Activated CD4-positive, alpha-beta T cell treated with anti-CD3 and anti-CD28 coated beads, Interleukin-2, Interleukin-6, amounts not matched to agents 100 ng/mL and 50 ng/mL, durations not matched to agents 16 hours and 8 hours (primary cell): ENCODE measurements around the gene PBX1.

Experiments used
- DNase-seq: peaks from one replicate; pipeline ENCODE4 v3.0.0-alpha.2; 2020

PBX1 gene

DNA sequence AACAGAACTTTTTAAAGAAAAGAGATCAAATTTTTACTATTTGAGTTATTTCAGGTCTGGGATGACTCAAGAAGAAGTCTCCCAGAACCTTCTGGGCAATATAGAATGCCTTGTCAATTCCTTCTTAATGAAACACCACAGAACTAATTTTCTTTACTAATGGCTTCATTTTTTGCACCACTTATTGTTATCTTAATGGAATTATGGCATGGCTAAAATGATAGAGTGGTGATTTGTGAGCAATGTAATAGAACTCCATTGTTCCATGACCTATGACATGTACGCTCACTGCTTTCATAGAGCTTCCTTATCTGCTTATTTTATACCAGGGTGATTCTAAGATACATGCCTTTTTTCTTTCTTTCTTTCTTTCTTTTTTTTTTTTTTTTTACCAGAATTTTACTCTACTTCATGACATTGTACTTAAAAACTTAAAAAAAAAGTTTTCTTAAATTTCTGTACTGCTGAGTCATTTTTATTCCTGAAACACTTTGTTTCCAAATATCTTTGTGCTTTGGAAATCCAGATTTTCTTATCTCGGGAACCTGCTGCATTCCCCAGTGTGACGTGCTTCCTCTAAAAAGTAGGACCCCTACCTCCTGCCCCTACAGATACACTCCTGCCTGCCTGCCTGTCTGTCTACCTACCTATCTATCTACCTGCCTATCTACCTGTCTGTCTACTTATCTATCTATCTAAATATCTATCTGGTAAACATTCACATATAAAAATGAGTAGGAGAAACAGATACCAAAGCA lies 284.9 kb downstream of the PBX1 start:
- no peak for DNase-seq

DNA sequence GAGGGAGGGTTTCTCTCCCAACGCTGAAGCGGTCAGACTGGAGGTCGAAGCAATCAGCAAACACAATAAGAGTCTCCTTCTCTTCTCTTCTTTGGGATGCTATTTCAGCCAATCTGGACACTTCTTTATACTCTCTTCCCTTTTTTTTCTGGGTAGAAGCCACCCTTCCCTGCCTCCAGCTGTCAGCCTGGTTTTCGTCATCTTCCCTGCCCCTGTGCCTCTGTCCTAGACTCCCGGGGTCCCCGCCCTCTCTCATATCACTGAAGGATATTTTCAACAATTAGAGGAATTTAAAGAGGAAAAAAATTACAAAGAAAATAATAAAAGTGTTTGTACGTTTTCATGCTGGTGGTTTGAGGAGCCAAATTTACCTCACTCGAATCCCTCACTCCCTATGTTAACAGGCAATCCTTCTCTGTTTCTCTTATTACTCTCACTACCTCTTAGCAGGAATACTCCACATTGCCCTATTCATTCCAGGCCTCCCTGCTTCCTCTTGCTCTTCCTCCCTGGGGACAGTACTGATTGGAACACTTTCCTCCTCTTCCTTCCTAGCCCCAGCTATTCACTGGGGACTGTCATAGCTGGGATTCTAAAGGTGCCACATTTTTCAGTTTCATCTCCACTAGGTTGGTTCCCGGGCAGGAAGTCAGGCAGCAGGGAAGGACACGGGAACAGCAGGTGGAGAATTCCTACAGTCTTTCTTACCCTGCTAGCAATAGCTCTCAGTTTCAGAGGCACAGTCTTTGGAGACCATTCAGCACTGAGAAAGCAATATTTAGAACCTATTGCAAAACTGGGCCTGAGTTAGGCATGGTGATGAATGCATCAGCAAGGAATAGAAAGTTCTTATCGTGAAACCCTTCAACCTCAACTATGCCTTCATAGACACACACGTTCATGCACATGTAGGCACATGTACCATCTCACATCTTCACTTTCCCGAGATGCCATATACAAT lies 288.0 kb downstream of the PBX1 start:
- no peak for DNase-seq

DNA sequence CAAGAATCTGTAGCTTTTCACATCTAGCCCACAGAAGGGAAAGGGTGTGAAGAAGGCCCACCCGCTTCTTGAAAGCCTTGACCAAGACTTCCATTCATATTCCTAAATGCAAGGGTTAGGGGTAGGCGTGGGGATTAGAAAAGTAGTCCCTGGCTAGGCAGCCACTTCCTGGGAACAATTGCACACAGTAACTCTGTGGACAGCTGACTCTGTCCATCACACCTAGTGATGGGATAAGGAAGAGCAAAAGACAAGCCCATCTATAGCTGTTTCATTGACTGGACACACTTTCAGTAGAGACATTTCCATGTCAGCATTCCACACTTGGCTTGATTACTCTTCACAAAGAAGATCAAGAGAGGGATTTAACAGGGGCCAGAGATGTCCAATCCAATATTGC lies 294.2 kb downstream of the PBX1 start:
- no peak for DNase-seq

DNA sequence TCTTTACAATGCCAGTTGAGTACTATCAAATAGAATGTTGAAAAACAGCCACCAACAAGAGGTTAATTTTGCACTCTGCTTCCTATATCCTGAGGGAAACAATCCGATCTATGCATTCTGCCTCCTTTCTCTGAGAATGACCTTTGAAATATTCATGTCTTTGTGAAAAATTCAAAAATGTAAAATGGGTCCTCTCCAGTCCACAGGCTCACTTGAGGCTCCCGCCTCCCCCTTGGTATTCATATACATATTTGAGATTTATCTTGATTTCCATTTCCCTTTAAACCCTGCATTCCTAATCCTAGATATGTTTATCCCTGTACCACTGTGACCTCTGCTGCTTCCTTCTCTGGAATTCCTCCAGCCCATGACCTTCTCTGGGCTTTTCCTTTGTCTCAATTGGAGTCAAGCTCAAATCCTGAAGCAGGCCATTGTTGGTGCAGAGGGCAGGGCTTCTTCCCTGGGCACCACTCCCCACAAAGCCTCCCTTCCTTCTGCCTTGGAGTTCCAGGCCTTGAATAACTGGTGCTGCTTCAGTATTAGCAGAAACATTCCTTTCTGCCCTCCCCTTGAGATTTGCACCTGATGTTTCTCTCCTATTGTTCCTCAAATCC lies 296.8 kb downstream of the PBX1 start:
- DNase-seq: no peak

DNA sequence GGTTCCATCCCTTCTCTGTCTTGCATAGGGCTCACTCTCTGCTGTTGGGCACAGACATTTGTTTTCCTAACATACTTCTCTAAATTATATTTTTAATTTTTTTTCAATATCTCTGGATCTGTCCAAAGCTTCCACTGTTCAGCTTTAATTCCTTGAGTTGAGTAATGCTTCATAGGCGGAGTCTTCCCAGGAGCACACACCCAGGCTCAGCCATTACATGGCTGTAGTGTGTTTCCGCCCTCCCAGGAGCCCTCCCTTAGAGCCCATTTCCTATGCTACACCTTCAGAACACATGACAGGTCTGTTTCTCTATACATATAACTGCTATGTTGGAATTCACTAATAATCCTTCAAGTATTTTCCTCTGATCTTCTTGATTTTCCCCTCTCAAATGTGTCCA lies 297.4 kb downstream of the PBX1 start:
- no peak for DNase-seq

DNA sequence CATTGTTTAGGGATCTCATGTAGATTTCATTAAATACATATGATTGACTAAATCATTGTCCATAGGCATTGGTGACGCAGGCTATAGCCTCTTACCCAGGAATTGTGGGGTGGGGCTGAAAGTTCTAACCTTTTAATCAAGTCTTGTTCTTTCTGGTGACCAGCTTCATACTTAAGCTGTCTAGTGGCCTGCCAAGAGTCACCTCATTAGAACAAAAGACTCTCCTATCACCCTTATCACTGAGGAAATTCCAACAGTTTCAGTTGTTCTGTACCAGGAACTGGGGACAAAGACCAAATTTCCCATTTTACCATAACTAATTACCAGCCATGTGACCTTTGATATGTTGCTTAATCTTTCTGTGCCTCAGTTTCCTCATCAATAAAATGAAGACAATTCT lies 298.5 kb downstream of the PBX1 start:
- DNase-seq: no peak

DNA sequence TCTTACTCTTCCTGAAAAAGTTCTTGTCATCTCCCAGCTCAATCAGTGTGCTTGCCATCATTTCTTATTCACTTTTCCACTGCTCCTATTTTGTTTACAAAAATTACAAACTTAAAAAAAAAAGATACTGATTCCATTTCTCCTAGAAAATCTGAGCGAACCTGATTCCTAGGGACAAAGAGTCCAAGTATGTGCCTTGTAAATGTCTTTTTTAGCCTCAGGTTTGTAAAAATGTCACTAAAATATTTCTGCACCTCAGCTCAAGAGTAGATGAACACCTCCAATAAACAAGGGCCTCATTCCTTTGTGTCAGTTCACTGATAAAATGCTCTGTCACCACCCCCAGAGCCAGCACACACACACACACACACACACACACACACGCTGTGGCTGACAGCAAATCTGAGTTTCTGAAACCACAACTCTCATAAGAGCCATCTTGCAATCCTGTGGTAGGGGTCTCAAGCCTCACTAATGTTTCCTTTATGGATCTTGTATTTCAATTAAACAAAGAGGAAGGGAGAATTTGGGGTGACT lies 299.2 kb downstream of the PBX1 start:
- DNase-seq: no peak

DNA sequence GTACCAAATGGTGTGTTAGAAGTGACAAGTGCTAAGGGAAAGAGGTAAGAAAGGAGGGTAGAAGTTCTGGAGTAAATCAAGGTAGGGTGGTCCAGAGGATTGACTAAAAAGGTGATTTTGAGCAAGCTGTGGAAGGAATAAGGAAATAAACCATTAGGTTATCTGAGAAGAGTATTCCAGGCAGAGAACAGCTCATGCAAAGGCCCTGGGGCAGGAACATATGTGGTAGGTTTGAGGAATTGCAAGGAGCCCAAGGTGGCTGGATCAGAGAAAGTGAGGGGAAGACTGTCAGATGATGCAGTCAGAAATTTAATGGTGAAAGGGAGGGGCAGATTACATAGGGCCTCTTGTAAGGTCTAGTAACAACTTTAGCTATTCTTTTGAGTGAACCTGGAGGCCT lies 302.6 kb downstream of the PBX1 start:
- DNase-seq: no peak

DNA sequence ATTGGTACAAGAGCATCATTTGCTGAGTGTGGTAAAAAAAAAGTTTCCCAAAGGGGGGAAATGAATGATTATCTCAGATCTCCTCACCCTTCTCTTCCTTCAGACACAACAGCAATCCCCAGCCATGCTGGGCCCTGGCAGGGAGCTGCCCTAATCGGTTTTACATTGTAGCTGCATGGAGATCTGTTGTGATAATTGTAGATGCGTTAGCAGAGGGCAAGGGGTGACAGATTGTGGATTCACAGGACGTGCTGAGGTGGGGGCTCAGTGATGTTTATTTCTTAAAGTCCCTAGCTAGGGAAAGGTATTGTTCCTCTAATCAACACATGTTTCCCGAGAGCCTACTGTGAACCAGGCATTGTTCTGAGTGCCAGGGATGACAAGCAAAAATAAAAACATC lies 304.1 kb downstream of the PBX1 start:
- DNase-seq: no peak

DNA sequence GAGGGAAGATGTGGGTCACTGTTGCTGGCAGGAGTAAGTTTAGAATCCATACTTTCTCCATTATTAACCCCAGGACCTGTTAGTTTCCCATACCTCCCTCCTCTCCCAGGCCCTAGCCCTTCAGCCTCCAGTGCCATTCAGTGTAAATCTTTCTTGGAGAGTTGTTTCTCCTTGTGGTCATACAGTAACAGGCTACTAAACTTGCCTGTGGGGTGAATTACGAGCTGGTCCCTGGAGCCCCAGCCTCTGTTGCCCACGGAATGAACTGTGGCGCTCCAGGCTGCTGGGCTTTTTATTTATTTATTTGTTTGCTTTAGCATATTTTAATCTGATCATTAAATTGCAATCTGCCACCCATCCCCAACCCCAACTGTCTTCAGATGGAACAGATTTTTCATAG lies 305.2 kb downstream of the PBX1 start:
- no peak for DNase-seq

DNA sequence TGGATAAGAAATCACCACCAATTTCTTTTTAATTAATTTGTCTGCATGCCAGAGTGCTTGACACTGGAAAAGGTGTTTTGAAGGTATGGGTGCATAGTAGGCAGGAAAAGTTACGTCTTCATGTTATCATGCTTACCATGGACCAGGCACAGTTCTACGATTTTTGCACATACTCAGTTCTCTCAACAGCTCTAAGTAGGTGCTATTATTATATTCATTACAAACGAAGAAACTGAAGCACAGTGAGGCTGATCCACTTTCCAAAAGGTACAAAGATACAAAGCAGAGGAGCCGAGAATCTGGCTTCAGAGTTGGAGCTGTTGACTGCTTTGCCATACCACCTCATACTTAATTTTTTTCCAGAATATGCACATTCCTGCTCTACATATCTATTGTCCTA lies 306.4 kb downstream of the PBX1 start:
- no peak for DNase-seq

DNA sequence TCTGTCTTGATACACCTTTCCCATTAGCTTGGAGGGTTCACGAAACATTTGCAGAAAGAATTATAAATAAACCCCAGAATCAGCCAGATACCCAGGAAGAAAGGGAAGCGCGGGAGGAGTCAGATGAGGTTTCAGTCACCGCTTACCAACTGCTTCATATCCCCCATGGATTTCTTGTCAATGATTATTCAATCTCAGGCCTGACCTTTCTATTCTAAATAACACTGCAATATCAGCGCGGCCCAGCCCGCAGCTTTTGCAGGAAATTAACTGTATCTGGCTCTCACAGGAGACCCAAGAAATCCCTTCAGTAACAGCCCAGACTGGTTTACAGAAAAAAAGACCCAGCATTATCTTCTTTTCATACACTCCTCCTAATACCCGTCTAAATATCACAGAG lies 308.6 kb downstream of the PBX1 start:
- no peak for DNase-seq

DNA sequence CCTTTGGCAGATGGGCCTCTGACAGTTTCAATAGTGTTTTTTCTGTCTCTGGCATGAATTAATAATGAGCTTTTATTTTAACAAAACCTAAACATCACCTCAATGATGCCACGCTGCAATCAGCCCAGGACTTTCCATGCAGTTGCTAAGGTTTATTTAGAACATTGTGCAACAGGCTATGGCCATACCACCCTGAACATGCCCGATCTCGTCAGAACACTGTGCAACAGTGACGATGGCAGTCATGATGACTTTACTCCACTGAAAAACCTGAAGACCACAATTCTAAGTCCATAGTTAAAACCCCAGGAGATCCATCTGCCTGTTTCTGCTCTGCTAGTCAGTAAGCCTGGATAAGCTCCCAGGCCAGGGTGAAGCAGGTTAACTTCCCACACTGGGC lies 310.0 kb downstream of the PBX1 start:
- no peak for DNase-seq

DNA sequence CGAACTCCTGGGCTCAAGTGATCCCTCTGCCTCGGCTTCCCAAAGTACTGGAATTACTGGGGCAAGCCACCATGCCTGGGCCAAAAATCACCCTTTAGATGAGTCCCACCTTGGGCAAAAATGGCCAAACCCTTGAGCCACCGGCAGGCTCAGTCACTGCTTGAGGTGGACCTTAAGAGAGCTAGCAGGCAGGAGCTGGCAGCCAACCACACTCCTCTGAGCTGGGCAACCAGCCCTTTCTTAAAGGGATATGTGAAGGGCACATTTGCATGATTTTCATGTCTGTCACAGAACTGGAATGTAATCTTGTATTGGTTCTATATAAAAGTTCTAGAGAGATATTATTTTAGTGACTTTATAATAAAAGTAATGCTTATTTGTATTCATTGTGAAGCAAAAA lies 316.5 kb downstream of the PBX1 start:
- no peak for DNase-seq

DNA sequence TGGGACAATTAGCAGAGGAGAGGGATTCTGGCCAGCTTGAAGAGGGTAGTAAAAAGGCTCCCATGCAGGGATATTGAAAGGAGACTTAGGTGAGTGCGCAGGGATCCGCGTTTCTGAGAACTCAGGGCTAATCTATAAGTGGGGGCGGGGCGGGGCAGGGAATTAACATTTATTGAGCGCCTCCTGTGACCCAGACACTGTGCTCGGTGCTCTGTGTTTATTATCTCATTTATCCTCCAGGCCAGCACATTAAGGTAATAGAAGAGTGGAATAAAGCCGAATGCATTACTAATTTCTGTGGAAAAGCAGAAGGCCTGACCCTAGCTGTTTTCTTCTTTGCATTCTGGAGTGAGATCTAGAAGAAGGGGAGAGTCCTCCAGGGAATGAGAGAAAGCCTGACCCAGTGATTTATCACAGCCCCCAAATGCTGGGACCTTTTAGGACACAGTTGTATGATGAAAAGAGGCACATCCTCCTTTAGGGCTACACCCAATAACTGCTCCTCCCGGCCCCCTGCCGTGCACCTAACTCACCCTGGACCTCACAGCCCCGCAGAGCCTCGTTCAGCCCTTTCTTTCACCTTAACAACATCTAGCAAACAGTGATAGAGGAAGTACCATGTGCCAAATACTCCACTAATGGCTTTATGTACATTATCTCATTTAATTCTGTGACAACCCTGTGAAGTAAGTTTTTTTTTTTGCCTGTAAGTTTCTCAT lies 317.6 kb downstream of the PBX1 start:
- no peak for DNase-seq

DNA sequence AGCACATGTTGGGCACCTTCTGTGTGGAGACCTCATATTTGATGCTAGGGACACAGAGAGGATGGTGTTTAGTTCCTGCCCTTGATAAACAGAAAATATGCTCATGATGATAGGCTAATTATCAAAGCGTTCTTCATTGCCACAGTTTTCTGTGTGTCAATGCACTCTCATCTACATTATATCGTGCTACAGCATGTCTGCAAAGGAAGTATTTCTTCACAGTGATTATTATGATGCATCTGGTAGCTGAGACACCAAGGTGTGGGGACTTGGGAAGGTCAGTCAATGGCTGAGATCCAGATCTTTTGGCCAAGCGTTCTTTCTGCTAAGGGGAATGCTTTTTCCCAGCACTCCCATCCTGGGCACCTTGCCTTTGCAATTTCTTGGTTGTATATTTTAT lies 321.2 kb downstream of the PBX1 start:
- no peak for DNase-seq

DNA sequence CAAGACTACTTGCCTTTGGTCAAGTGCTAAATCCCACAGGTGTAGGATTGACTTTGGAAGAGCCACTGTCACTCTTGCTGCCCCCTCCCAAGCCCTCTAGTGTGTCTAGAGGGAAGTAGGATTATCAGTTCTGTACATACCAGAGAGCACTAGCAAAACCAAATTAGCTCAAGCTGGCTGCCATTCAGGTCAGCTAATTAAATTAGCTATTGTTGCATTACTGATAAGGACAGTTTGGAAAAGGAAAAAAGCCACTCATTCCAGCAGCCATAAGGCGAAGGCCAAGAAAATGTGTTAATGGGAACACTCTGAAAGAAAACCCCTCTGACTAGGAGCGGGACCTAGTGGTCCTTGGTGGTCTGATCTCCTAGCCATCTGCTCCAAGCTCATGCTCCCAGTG lies 321.7 kb downstream of the PBX1 start:
- DNase-seq: no peak

DNA sequence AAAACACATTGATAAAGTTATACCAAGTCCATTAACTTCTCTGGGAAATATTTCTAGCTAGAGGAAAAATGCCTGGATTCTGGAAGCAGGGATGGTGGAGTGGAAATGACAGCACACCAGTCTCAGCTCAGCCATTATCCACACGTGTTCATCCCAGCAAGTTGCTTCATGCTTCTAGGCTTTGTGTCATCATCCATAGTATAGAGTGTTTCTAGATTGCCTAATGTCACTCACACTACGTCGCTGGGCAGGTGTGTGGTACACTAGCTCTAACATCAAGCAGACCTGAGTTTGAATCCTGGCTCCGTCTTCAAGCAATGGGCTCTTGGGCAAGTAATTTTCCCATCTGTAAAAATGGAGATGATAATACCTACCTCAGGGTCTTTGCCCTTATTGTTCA lies 326.3 kb downstream of the PBX1 start:
- DNase-seq: no peak

DNA sequence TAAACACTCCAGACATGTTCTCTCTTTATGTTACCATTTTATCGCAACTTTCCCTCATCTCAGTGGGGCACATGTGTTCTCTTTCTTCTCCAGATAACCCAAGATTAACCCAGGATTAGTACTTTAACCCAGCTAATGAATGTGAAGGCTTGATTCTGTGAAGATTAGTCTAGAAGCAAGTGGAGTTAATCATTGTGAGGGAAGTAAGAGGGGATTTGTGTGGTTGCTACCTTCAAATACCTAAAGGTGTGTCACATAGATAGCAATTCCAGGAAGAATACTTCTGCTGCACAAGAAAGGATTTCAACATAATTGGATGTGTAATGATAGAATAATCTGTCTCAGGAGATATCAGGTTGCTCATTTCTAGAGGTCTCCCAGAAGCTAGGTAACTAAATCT lies 327.1 kb downstream of the PBX1 start:
- no peak for DNase-seq

DNA sequence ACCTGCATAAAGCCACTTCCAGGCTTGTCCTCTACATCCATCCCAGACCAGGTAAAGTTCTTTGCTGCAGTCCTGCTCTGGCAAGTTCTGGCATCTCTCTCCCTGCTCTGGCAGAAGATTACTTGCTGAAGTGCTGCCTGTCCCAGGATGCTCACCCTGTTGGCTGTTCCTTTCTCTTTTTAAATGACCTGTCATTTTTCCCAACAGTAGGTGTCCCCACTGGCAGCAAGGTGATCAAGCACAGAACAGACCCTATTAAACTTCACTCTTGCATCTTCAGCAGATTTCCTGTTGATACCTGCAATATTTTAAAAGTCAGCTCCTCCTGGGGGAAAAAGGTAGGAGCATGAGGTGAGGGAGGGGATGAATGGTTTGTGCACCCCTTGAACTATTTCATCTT lies 332.6 kb downstream of the PBX1 start:
- DNase-seq: no peak

DNA sequence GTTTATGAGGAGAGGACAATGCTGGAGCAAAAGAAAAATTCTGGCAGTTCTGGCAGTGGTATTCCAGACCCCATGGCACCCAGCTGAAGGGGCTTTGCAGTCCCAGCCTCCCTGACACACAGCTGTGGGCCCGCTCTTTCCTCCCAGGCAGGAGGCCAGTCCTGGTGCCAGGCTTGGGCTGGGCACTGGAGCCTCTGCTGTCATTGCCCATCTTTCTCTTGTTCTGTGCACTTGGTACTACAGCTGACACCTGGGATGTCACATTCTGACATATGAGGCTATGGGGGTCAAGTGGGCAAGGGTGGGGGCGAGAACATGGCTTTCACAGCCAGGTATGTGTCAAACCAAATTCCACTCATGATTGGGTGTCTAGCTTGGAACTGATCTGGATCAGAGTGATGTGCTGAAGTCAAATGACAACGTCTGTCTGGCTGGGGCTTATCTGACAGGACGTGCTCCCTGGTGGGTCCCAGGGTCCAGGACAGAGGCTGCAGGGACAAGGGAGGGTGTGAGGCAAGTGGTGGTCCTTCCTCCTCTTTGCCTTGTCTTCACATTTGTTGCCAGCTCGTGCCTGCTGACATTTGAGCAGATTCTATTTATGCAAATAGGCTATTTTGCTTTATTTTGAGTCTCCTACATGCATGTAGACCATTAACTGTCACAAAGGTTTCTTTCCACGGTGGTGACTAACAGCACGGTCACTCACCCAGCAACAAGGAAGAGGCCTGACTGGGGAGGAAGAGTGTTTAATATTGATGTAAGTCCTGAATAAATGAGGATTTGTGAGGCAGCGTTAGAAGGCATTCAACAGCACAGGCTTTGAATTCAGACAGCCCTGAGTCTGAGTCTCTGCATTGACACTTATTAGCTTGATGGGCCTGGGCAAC lies 336.3 kb downstream of the PBX1 start:
- no peak for DNase-seq

DNA sequence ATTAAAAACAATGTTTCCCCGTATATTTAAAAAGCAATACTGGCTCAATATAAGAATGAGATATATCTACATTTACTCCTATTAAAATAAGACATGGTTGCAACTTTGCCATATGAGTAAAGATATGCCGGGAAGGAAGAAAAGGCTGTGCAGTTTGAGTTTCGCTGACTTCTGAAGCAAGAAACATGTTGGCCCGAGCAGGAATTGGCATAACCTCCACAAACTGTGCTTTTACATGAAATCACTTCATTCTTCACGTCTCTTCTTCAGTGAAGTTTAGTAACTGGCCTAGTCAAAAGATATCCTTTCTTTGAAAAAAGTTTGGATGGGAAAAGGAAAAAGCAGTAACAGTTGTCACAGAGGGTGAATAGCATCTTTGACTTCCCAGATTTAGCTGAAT lies 342.0 kb downstream of the PBX1 start:
- no peak for DNase-seq
